HK-2 (cell line): Measurements from ENCODE around the gene FLT1.

Experiments used
- DNase-seq: peaks from one replicate; pipeline ENCODE4 v3.0.0-alpha.2; 2018; ENCODE audit not compliant: unreplicated experiment

Gene FLT1

DNA sequence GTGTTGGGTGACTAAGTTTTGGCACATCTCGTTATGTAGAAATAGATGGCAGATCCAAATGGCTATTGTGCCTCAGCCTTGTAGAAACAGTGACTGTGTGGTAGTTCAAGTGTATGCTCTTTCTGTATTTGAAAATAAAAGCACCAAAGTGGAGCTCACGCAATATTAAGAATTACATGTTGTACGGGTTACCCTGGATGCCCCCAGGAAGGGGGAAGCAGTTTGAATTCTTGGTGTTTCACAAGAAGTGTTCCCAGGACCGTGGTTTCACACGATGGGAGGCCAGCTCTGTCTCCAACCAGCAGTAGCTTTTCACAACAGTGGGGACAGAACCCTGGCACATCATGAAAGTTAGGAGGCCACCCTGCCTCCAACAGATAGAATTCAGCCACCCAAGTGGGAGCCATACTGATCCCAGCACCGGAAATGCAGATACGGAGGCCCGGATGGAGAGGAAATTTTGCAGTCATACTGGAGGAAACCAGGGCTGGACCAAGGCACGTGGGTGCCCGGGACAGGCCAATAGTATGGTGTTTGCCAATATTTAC, 8.9 kb downstream of the FLT1 start:
- DNase-seq = no peak

DNA sequence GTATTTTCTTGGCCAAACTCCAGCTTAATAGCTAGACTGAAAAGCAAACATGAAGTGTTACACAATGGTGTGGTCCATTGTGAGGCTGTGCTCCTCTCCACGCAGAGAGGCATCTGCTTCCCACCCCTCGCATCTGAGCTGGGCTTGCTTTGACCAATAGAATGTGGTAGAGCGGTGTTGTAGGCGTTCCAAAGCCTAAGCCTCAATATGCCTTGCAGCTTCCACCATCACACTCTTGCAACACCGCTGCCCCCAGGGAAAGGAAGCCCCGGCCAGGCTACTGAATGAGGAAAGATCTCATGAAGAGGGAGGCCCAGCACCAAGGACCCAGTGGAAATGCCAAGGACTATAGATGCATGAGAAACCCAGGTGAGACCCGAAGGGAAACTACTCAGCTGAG, 9.4 kb downstream of the FLT1 start:
- no peak for DNase-seq

DNA sequence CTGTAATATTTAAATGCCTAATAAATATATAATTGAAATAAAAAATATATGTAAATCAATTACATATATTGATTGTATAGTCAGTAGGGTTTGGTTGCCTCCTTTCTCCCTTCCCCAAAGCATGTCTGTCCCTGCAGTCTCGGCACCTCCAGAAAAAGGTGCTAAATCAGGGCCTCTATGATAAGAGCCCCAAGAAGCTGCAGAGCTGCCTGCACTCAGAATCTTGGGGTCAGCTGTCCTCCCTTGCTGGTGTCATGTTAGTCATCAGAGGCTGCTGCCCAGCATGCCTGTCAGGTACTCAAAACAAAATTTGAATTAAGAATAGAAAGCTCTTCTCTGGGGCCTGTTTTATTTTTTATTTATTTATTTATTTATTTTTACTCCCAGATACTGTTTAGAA, 9.8 kb downstream of the FLT1 start:
- DNase-seq = no peak

DNA sequence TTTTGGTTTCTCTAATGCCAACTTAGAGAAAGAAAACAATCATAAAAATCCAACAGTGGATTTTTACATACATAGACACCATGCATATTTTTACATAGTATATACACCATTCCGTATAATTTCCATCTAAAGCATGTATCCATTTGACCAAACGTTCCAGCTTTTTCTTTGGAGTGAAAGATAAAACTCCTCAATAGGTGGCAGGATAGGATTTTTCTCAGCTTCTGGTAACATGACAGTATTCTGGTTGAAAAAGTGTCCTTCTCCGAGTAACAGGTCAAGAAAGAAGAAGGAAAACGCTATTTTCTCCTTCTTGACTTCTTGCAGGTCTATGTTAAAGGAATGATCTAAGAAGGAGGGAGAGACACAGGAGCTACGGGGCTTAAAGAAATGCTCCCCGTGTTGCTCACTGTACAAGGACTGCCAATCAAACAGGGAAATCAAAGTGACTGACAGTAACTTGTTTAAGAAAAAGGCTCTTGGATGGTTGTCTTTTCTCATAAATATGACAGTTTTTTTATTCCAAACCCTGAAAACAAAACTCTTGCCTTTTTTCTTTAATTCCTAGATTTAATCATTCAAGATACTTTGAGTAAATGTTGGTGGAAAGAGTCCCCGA, 11.5 kb downstream of the FLT1 start:
- DNase-seq = no peak

DNA sequence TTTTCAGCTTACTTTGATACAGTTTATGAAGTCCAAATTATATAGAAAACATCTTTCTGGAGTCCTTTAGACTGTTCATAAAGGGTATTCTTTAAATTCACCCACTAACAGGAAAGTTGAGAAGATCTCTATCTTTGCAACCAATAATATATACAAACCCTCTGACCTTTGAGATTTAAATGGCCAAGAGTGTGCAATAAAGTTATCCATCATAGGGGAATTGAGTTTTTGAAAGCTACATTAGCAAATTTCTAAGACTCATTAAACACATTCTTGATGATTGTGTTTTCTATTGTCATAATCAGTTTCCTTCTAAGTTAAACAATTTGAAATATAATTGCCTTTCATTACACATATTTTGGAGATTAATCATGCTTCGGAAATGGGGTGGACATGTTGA, 15.9 kb downstream of the FLT1 start:
- DNase-seq = no peak

DNA sequence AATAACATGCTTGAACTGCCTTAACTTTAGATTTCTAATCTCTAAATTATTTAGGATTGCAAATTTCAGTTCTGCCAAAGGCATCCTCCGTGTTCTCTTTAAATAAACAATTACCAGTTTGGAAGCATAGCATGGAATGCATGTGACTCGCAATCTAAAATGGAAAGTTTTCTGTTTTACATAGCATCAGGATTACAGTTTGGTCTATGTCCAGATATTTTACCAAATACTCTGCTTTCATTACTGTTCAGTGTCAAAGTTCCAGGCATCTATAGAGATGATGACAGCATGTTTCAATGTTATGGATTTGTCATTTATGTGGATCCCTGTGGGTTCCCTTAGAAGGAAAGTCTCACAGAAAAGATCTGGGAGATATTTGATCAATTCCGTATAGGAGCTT, 16.8 kb downstream of the FLT1 start:
- no peak for DNase-seq

DNA sequence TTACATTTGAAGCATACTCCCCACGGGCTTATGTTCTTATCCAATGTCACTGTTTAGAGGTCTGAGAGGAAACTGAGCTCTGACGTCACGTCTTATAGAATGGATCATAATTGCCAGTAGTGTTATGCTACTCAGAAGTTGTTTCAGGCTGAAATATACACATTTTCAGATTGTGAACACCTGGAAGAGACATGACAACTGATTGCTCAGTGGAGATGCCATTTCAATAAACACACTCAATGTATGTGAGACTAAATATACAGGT, 17.3 kb downstream of the FLT1 start:
- no peak for DNase-seq

DNA sequence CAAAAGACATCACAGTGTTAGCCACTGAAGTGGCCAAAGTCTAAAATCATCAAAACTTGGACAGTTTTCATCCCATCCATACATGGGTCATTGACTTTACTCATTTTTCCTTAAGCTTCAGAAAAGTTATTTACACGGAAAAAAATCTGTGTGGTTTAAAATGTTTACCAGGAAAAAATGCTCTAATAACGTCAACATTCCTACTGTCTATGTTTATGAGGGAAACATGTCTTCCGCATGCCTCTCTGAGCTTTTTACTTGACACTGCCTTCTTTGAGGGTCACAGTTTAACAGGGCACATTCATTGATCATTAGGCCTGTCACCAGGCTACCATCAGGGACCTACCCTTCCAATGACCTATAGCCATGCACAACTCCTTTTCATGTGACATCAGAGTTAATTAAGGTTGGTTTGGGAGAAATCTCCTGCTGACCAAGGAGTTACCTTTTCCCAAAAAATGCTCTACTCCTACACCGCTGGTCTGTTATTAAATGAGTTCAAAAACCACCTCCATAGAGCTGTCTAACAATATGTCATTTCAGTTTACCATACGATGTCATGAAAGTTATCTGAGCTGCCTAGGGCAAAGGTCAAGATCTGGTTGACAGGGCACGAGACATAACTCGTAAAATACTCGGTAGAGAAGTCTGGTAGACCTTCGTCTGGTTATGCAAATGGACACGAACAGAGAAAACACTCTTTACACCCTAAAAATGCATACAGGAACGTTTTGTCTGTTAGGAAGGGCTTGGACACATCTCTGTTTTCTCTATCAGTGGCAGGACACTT, 17.8 kb downstream of the FLT1 start:
- no peak for DNase-seq

DNA sequence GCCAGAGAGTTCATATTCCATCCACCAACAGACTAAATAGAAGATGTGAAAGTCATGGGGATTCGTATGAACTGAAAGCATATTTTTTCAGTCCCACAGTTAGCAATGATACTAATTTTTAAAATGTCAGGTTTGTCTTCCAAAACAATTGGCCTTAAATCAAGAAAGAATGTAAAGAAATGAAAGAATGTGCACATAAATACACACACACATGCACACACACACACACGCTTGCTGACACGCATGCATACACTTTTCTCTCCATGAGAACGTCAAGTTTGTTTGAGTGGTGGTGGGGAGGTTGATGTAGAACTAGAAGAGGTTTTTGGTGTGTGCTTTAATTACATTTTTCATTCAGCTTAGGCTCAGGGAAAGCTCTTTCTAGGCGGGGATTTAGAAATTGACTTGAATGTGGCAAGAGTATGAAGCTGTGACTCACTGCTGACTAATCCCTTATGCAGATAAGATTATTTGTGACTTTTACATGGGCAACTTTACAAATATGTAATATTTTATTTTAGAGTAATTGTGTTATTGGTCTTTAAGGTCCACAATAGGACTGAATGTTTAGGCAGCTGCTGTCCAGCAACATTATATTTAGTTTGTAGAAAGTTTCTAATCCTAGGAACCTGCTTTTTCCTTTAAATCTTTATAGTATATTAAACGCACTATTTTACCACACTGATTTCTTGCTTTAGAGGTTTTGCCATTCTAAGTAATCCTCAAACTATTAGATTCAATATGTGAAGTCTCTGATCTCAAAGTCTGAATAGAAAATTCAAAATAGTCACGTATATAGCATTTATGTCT, 18.8 kb downstream of the FLT1 start:
- no peak for DNase-seq

DNA sequence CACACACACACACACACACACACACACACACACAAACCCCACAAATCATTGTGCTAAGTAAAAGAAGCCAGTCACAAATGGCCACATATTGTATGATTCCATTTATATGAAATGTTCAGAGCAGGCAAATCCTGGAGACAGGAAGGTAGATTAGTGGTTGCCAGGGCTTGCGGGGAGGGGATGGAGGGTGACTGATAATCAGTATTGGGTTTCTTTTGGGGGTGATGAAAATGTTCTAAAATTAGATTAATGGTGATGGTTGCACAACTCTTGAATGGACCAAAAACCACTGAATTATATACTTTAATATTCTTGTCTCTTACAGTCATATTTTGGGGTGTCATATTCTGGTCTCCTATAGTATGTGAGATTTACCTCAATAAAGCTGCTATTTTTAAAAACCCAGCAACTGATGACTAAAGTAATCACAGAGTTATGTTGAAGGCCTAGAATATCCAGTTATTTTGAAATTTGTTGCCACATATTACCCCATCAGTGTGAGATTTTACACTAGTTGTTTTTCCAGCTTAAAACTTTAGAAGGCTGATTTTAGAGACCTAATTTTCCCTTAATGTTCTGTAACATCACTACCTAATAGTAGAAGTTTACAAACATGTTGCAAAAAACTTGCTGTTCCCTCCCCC, 20.3 kb downstream of the FLT1 start:
- DNase-seq = no peak

DNA sequence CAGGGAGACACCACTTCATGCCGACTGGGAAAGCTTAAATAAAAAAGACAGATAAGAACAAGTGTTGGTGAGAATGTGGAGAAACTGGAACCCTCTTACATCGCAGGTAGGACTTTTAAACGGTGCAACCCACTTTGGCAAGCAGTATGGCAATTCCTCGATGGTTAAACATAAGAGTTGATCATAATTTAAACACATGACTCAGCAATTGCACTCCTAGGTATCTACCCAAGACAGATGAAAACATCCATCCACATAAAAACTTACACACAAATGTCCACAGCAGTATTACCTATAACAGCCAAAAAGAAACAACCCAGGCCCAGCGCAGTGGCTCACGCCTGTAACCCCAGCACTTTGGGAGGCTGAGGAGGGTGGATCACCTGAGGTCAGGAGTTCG, 21.9 kb downstream of the FLT1 start:
- no peak for DNase-seq

DNA sequence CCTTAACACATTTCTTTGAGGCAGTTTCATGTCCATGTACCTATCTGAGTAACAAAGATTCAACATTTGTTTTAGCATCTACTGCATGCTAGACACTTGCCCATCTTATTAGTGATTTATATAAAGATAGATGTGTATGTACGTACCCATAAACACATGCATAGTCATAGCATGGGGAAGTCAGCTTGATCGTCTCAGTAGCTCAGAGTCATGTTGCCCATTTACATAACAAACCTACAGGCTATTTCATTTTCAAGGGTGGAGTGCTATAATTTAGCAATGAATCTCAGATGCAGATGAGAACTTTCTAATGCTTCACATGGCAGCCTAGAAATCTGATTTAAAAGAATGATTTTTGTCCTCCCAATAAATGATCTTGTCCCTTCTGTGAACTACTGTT, 23.5 kb downstream of the FLT1 start:
- no peak for DNase-seq

DNA sequence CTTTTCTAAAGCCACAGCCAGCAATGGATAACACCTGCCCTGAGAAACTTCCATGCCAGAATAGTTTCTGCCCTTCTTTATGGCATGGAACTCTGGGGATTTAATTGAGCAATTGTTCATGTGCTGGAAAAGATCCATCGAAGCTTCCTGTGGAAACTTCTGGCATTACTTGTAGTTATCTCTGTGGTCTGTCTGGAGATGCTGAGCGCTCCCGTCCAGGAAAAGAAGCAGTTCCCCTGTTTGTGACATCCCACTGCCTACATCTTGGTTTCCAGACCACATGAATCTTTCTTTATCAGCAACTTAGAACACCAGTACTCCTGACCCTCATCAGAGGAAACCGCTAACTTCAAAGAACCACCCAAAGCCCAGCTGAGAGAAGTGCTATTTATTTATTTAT, 24.6 kb downstream of the FLT1 start:
- DNase-seq = no peak

DNA sequence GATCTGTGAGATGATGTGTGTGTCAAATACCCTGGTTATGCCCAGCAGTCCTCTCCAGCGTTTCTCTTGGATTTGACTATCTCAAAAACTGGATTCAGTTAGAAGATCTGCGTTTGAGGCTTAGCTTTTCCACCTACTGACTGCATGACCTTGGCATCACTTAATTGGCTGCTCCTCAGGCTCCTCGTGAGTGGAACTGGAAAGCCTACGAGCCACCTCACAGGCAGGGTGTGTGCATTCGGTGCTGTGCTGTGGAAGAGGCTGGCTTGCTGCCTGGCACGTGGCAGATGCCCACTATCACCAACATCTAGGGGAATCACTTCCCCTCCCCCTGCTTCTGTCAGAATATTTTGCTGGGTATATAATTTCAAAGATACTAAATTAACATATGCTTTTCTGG, 25.6 kb downstream of the FLT1 start:
- DNase-seq = no peak

DNA sequence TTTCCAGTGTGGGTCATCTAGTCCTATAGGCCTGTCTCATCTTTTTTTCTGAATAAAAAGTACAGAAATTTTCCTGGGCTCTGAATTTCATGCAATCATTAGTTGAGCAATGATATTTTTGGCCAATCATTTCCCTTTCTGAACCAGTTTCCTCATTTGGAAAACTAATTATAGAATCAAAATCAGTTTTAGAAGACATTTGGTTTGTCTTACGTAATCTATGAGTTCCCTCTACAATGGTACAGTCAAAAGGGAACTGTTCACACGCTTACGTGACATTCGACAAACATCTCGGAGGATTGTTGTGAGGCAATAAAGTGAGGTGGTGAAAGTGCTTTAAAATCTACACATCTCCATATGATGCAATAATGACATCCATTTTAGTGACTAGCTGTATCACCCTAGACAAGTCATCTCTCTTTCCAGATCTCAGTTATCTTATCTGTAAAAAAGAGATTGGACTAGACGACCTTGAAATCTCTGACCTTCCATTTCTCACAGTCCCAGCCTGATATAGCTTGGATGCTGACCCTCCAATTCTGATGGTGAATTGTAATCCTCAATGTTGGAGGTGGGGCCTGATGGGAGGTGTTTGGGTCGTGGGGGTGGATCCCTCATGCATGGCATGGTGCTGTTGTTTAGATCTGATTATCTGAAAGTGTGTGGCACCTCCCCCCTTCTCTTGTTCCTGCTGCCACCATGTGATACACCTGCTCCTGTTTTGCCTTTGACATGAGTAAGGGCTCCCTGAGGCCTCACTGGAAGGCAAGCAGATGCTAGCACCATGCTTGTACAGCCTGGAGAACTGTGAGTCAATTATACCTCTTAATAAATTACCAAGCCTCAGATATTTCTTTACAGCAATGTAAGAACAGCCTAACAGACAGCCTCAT, 26.7 kb downstream of the FLT1 start:
- DNase-seq = no peak

DNA sequence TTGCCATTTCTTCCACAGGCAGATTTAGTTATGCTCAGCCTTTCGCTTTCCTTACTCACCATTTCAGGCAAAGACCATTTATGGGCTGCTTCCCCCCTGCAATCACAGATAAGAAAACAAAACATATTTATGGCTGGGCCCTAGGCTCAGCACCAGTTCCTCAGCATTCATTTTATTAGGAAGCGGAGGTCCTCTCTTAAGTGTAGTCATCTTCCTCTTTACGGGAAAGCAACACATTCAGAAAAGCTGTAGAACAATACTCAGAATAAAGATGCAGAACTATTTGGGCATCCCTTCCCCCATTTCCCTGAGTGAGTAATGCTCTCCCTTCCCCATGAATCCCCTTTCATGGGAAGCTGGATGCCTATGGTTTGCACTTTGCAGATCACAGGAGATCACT, 27.9 kb downstream of the FLT1 start:
- no peak for DNase-seq

DNA sequence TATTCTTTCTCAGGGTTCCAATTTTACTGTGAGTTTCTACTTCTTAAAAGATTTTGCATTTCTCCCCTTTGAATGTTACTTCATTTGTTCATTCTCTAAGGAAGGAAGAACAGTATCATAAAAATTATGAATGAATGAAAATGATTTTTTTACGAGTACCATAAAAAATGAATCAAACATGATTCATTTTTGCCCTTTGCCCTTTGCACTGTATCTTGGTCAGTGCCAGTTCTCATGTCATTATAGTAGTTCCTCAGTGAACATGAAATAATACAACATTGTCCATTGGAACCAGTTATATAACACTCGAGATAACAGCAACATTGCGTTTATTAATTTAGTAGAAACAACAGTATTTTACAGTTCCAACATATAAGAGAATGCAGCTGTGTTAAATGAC, 28.8 kb downstream of the FLT1 start:
- DNase-seq = no peak

DNA sequence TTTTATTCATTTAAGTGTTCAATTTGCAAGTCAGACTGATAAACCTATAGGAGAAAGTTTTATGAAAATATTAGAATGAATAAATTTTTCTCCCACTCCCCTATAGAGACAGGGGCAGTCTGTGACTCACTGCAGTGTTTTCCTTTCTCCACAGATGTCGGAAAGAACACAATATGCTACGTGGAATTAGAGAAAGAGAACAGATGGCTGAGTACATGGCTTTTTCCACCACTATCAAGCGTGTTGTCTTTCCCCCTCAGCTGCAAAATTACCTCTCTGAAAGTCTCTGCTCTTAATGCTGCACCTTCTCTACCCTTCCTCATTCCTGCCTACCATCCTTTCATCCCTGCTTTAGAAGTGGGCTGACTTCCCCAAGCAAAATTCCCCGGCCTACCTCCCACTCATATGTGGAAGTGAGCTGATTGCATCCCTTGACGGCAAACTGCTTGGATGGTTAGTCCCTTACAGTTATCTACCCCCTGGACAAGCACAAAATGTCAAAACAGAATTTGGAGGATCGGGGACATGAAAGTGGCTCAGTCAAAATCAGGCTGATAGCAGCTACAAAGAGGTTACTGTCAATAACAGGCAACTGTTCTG, 30.0 kb downstream of the FLT1 start:
- no peak for DNase-seq

DNA sequence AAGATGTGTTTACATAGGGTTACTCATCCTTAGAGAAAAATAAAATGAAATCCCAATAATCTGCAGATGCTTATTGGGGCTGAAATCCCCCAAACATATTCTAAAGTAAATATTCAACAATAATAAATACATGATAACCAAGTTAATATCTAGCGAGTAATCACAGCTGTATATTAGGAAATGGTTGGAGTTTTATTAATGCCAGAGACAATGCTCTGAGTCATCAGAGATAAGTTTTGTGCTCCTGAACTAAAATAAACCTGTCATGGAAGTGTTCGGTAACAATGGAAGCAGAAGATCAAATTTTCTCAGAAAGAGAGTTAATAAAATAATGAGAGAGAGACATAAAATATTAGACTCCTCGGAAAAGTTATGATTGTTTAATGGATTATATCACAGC, 31.4 kb downstream of the FLT1 start:
- no peak for DNase-seq

DNA sequence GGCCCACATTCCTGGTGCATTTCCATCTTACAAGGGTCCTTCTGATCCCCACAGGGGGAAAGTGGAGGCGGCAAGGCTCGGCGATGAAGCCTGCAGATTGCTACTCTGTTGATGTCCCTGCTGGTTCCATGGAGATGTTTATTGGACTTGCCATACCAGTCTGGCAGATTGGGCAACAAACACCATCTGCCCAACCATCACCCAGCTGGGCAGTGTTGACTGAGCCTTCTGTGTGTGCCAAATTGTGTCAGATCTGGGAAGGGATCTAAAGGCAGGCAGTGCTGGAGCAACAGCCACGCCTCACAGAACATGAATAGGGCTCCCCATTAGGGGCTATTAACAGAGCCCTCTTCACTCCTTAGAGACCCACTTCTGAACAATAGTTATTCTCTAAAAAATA, 35.0 kb downstream of the FLT1 start:
- no peak for DNase-seq

DNA sequence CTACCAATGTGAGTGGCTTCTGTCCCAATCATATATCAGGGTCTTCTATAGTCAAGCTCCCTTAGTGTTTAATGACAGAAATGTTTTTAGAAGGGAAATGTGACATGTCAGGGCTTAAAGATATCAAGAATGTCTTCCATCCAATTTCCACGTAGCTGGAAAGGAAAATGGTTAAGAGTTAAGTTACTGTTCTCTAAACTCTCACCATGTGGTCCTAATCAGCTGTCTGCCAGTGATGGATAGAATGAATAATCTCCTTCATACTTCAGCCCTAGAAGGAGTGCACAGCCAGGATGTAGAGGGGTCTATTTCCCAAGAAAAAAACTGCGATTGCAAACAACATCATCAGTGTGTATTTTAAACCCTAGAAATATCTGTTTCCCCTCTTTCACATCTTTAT, 36.3 kb downstream of the FLT1 start:
- no peak for DNase-seq
